Mammary epithelial cell (primary cell): ENCODE measurements around the gene SH3BP5L.

Experiments used
- EZH2 ChIP-seq: IDR thresholded peaks from 2 replicates; pipeline ENCODE4 v1.6.1; 2012; ENCODE audit warnings: low read length, inconsistent platforms, borderline replicate concordance
- TF ChIP-seq, protein P1 (sequence below), 2 donors: IDR thresholded peaks in 1 of 2; conservative IDR thresholded peaks in 1 of 2; 2 replicates each; pipeline ENCODE4 v1.5.1; 2011 to 2012; ENCODE audit warnings: inconsistent platforms in 2 of 2, low read length in 2 of 2, mild to moderate bottlenecking in 2 of 2, control low read depth in 1 of 2, low read depth in 1 of 2; ENCODE audit not compliant: insufficient read depth in 1 of 2; ENCODE audit errors: extremely low read depth in 1 of 2

DNA sequence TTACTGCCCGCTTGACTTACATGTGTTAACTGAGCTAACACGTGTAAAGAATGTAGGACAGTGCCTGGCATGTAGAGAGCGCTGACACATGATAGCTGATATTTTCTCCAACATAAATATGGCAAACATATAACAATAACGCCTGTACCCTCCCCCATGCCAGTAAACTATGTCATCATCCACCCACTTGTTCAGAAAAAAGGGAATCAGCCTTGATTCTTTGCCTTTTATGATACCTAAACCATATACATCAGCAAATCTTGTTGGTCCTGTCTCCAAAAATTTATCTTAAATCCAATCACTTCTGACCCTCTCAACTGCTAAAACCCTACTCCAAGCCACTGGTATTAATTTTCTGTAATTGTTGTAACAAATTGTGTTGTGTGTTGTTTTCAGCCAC lies 34.3 kb upstream of the SH3BP5L start:
- TF ChIP-seq, protein P1, sequence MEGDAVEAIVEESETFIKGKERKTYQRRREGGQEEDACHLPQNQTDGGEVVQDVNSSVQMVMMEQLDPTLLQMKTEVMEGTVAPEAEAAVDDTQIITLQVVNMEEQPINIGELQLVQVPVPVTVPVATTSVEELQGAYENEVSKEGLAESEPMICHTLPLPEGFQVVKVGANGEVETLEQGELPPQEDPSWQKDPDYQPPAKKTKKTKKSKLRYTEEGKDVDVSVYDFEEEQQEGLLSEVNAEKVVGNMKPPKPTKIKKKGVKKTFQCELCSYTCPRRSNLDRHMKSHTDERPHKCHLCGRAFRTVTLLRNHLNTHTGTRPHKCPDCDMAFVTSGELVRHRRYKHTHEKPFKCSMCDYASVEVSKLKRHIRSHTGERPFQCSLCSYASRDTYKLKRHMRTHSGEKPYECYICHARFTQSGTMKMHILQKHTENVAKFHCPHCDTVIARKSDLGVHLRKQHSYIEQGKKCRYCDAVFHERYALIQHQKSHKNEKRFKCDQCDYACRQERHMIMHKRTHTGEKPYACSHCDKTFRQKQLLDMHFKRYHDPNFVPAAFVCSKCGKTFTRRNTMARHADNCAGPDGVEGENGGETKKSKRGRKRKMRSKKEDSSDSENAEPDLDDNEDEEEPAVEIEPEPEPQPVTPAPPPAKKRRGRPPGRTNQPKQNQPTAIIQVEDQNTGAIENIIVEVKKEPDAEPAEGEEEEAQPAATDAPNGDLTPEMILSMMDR (conservative IDR thresholded peaks at IDR 0.05 in 1 of 2, IDR thresholded peaks at IDR 0.05 in 1 of 2; ENCODE audit: extremely low read depth in 1 of 2, insufficient read depth in 1 of 2, low read depth in 1 of 2, low read length in 2 of 2) = no peak
- no peak for TF ChIP-seq EZH2
